GM19035 (cell line): ENCODE data around the gene ANXA3.
"Not testable (repeated sequence)": the region's sequence is repeated elsewhere in the genome, so short reads cannot be mapped to it uniquely, and the experiment has no call there.

ENCODE experiments used
- ATAC-seq: cut with Tn5 transposase; IDR thresholded peaks from one replicate; pipeline ENCODE4 v1.9.1; 2021; ENCODE audit not compliant: unreplicated experiment

The ANXA3 gene

GRCh38 chr4:78569306-78569821, 17.8 kb downstream of the ANXA3 start:
- no peak for ATAC-seq

GRCh38 chr4:78570117-78570516, 18.5 kb downstream of the ANXA3 start:
- ATAC-seq: no peak

GRCh38 chr4:78571804-78572203, 20.2 kb downstream of the ANXA3 start:
- no peak for ATAC-seq

- no peak for ATAC-seq
These were observed 27.3 kb downstream of the ANXA3 start for GRCh38 chr4:78578674-78579425.

GRCh38 chr4:78581618-78582017, 30.0 kb downstream of the ANXA3 start:
- ATAC-seq: no peak

- ATAC-seq: no peak
These were observed 33.4 kb downstream of the ANXA3 start for GRCh38 chr4:78584863-78585547.

GRCh38 chr4:78585633-78586032, 34.1 kb downstream of the ANXA3 start:
- no peak for ATAC-seq

- no peak for ATAC-seq
These were observed 37.5 kb downstream of the ANXA3 start for GRCh38 chr4:78588894-78589545.

GRCh38 chr4:78591404-78591803, 39.8 kb downstream of the ANXA3 start:
- no peak for ATAC-seq

- peak; percentile 57 for ATAC-seq
These were observed 40.7 kb downstream of the ANXA3 start for GRCh38 chr4:78592088-78592783.

GRCh38 chr4:78596111-78596742, 44.7 kb downstream of the ANXA3 start:
- ATAC-seq: no peak

- not testable (repeated sequence) for ATAC-seq
These were observed 46.9 kb downstream of the ANXA3 start for GRCh38 chr4:78598431-78598830.

GRCh38 chr4:78599147-78599546, 47.6 kb downstream of the ANXA3 start:
- ATAC-seq: no peak

- ATAC-seq: no peak
These were observed 48.4 kb downstream of the ANXA3 start for GRCh38 chr4:78599931-78600375.

GRCh38 chr4:78601013-78601412, 49.4 kb downstream of the ANXA3 start:
- peak; percentile 73 for ATAC-seq

GRCh38 chr4:78602334-78602733, 50.8 kb downstream of the ANXA3 start:
- no peak for ATAC-seq

GRCh38 chr4:78603384-78603783, 51.8 kb downstream of the ANXA3 start:
- no peak for ATAC-seq

GRCh38 chr4:78604988-78605387, 53.4 kb downstream of the ANXA3 start:
- ATAC-seq: no peak

- no peak for ATAC-seq
These were observed 54.5 kb downstream of the ANXA3 start for GRCh38 chr4:78606035-78606434.

GRCh38 chr4:78606530-78607095, 55.0 kb downstream of the ANXA3 start:
- ATAC-seq: no peak
